HAP-1 (cell line): ENCODE measurements around the gene UBLCP1.

ENCODE experiments used
- DNase-seq, 2 experiments: peaks; one replicate each; pipeline ENCODE4 v3.0.0-alpha.2; 2016 to 2020; ENCODE audit warnings: low spot score in 2 of 2
- H3K27me3 ChIP-seq: fragments of 250-450 bp; sonication (Bioruptor Pico); 2 replicates; pipeline ENCODE4 v1.5.1; 2020; ENCODE audit warnings: low read depth, mild to moderate bottlenecking, moderate library complexity
- H3K36me3 ChIP-seq: fragments of 250-450 bp; sonication (Bioruptor Pico); replicated peaks from 2 replicates; pipeline ENCODE4 v1.5.1; 2020; ENCODE audit warnings: mild to moderate bottlenecking
- H3K4me1 ChIP-seq: fragments of 250-450 bp; sonication (Bioruptor Pico); 2 replicates; pipeline ENCODE4 v1.5.1; 2020; ENCODE audit warnings: mild to moderate bottlenecking
- H3K4me3 ChIP-seq: fragments of 250-450 bp; sonication (Bioruptor Pico); 2 replicates; pipeline ENCODE4 v1.5.1; 2020; ENCODE audit warnings: mild to moderate bottlenecking, moderate library complexity
- H3K9me3 ChIP-seq: fragments of 250-450 bp; sonication (Bioruptor Pico); 2 replicates; pipeline ENCODE4 v1.5.1; 2020; ENCODE audit warnings: mild to moderate bottlenecking, moderate library complexity
- in situ Hi-C: fragments of 300-500 bp; cut with MboI; formaldehyde crosslinking; loops from 3 replicates; pipeline ENCODE4 v1.14.3; 2020; ENCODE audit warnings: low sequenced_read_pairs, inconsistent platforms, mixed read lengths

The UBLCP1 gene

DNA sequence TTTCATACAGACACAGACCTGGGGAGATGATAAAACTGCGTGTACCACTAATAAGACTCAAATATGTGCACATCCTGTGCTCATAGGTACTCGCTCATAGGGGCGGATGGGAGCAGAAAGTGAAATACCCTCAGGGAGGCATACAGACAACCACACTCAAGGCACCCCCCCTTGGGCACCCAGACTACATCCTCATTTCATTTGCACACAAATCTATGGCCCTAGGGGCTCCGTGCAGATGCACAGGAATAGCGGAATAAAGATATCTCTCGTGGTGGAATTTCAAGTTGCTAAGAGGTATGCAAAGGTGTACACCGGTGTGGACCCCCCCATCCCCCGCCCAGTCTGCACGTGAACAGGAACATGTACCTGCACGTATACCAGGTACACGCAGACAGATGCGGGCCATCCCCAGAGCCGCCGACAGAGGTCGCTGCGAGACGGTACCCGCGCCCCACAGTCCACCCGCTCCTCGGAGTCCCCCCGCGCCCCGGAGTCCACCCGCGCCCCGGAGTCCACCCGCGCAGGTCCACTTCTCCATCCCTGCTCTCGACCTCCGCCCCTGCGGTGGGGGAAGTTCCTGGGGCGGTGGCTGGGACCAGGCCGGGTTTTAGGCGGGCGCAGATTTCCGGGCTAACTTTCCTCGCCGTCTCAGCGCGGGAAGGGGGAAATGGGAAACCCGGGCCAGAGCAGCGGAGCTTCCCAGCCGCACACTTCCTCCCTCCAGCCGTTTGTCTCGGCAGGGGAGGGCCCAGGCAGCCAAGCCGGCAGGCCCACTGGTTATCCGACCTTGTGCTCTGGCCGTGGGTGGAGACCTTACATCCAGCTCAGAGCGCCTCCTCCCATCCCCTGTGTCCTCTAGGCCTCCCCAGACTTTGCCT lies 68.2 kb downstream of the UBLCP1 start:
- peaks cover 21% of the 10 kb centered on the region; the same call in 1 of the 2 replicates for H3K27me3 ChIP-seq
- H3K36me3 ChIP-seq, result no peaks in the 10 kb centered on the region
- H3K4me1 ChIP-seq, result peaks cover 3% of the 10 kb centered on the region; the same call in 1 of the 2 replicates
- H3K4me3 ChIP-seq, result peak overlapping the region; percentile 50
- H3K9me3 ChIP-seq, result no peaks in the 10 kb centered on the region
- in situ Hi-C loops, result no loop called here
- DNase-seq, result peak; percentile 34 to 83

DNA sequence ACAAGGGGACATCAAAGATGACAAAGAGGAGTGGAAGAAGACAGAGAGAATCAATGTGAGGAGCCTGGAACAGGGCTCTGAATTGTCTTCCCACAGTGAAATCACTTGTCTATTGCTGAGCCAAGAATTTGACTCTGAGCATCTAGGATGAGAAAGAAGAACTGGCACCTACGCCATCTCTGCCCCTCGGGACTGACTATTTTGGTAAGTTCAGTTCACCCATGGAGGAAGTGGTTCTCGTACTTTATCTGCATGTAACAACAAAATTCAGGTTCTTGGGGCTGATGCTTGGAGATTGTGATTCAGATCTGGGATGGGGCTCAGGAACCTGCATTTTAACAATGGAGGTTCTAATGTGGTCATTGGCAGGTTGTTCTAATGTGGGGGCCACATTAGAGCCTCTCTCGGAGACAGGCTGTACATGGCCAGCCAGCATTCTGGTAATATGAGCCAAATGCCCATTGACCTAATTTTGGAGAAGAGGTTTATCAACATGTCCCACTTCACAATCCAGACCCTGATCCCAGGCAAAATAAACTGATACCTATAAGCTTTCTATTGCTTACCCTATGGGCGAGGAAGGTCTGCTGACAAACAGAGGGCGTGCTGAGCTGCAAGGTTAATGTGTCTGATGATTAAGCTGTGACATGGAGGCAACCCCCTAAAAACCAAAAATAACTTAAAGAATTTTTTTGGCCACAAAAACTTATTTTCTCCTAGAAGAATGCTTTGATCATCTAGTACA lies 69.9 kb downstream of the UBLCP1 start:
- H3K27me3 ChIP-seq, result peaks cover 9% of the 10 kb centered on the region; the same call in 1 of the 2 replicates
- no peak overlapping the region for H3K4me3 ChIP-seq
- DNase-seq, result no peak
- no peaks in the 10 kb centered on the region for H3K9me3 ChIP-seq
- H3K4me1 ChIP-seq, result peaks cover 3% of the 10 kb centered on the region; the same call in 1 of the 2 replicates
- in situ Hi-C loops, result no loop called here
- no peaks in the 10 kb centered on the region for H3K36me3 ChIP-seq

DNA sequence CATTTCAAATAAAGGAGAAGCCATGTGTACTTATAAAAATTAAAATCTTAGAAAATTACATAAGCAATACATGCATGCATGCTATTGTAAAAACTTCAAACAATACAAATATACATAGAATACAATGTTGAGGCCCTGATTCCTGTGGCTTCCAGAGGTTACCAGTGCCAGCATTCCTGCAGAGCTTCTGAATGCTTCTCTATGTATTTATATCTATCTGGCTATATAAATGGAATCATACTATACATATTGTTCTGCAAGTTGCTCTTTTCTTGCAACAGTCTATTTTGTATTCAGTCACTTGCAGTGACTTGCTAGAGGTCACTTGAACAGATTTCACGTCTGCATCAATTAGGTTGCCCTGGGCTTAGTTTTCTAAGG lies 70.4 kb downstream of the UBLCP1 start:
- Histone ChIP-seq H3K36me3 (no peaks in the 10 kb centered on the region), H3K27me3 (peaks cover 6% of the 10 kb centered on the region; the same call in 1 of the 2 replicates), H3K4me3 (no peak overlapping the region), H3K4me1 (peaks cover 3% of the 10 kb centered on the region; the same call in 1 of the 2 replicates), H3K9me3 (no peaks in the 10 kb centered on the region)
- in situ Hi-C loops, result no loop called here
- no peak for DNase-seq
